HEK293 (cell line): ENCODE results near the gene OR8D1.

Source experiments
- MYNN ChIP-seq: fragments of 450-650 bp; formaldehyde crosslinking; IDR thresholded peaks from 2 replicates; pipeline ENCODE4 v1.5.1; 2016; ENCODE audit warnings: missing biosample characterization, missing genetic modification characterization, borderline replicate concordance
- ZNF10 ChIP-seq: fragments of 450-650 bp; formaldehyde crosslinking; IDR thresholded peaks from 2 replicates; pipeline ENCODE4 v1.5.1; 2017; ENCODE audit warnings: missing biosample characterization, missing genetic modification characterization
- ZNF133 ChIP-seq: fragments of 450-650 bp; formaldehyde crosslinking; IDR thresholded peaks from 2 replicates; pipeline ENCODE4 v1.5.1; 2016; ENCODE audit warnings: missing biosample characterization, missing genetic modification characterization
- ZNF830 ChIP-seq: fragments of 450-650 bp; IDR thresholded peaks from 2 replicates; pipeline ENCODE4 v1.5.0; 2018; ENCODE audit warnings: missing biosample characterization, missing genetic modification characterization, low read depth, mild to moderate bottlenecking, moderate library complexity
- TF ChIP-seq, protein P1 (sequence below): fragments of 450-650 bp; formaldehyde crosslinking; IDR thresholded peaks from 2 replicates; pipeline ENCODE4 v1.5.1; 2016; ENCODE audit warnings: missing biosample characterization, missing genetic modification characterization

DNA sequence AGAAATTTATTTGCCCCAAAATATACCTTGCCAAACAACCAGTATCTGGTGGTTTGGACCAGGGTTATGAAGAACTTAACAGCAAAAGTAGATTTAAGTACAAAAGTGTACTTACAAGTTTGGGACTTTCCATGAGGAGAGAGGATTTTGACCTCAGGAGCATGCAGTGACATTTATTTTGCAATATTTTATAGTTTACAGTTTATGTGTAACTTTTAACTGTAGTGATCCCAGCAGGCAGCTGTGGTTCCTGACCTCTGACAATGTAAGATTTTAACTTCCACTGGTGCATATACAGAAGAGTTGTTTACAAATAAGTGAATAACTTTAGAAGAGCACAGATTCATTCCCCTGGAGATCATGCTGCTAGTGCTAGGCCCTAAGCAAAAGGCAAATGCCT, 6.7 kb downstream of the OR8D1 start:
- TF ChIP-seq, protein P1, sequence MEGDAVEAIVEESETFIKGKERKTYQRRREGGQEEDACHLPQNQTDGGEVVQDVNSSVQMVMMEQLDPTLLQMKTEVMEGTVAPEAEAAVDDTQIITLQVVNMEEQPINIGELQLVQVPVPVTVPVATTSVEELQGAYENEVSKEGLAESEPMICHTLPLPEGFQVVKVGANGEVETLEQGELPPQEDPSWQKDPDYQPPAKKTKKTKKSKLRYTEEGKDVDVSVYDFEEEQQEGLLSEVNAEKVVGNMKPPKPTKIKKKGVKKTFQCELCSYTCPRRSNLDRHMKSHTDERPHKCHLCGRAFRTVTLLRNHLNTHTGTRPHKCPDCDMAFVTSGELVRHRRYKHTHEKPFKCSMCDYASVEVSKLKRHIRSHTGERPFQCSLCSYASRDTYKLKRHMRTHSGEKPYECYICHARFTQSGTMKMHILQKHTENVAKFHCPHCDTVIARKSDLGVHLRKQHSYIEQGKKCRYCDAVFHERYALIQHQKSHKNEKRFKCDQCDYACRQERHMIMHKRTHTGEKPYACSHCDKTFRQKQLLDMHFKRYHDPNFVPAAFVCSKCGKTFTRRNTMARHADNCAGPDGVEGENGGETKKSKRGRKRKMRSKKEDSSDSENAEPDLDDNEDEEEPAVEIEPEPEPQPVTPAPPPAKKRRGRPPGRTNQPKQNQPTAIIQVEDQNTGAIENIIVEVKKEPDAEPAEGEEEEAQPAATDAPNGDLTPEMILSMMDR (tag by site-specific recombination), result no peak
- TF ChIP-seq ZNF830 (no peak), ZNF133 (tag by site-specific recombination) (no peak), MYNN (tag by site-specific recombination) (no peak), ZNF10 (no peak)
